Motor neuron (in vitro differentiated cells): ENCODE measurements around the gene PTPRU. TPM values are rescaled to one million over a fixed set of nuclear protein-coding genes. Genes with fewer than 3 reads are reported as not detected.
A peak's percentile ranks its signal among the peaks of the same experiment; 100 is the strongest.

Source experiments
- ATAC-seq, 8 experiments: fragments of 200-7000 bp; cut with Tn5 transposase; replicated peaks in 6 of 8; 2 replicates each; pipeline ENCODE4 v1.8.0; 2021; ENCODE audit warnings: mild to moderate bottlenecking in 8 of 8, moderate library complexity in 8 of 8
- H3K27ac ChIP-seq, 2 donors: fragments of 250-450 bp; sonication (Bioruptor Pico); 2 replicates each; pipeline ENCODE4 v1.9.0; 2021; ENCODE audit warnings: antibody characterized with exemption in 2 of 2, mild to moderate bottlenecking in 2 of 2, moderate library complexity in 1 of 2
- H3K4me1 ChIP-seq, 2 donors: fragments of 250-450 bp; sonication (Bioruptor Pico); replicated peaks in 1 of 2; 2 replicates each; pipeline ENCODE4 v1.6.1; 2021; ENCODE audit warnings: antibody characterized with exemption in 2 of 2, mild to moderate bottlenecking in 2 of 2, moderate library complexity in 1 of 2
- H3K4me3 ChIP-seq, 5 donors: fragments of 250-450 bp; sonication (Bioruptor Pico); 2 replicates each; pipeline ENCODE4 v1.9.0; 2021; ENCODE audit warnings: antibody characterized with exemption in 5 of 5, mild to moderate bottlenecking in 5 of 5, moderate library complexity in 4 of 5
- WGBS, 10 experiments: fragments of 450-650 bp; shearing (Covaris generic); methylation state at CpG; one replicate each; pipeline ENCODE4 v1.0.0; 2022; 5-methylcytosine and 5-hydroxymethylcytosine counted together
- in situ Hi-C, 9 experiments: fragments of 400-800 bp; cut with MboI; loops; one replicate each; pipeline ENCODE4 v1.15.0; 2021; ENCODE audit warnings: low sequenced_read_pairs in 9 of 9, low pct_unique_long_range_greater_than_20kb in 2 of 9; ENCODE audit not compliant: unreplicated experiment in 9 of 9
- total RNA-seq, 8 experiments: library from RNA; unstranded; fragments of 300-600 nt; gene quantifications; 2 replicates each; pipeline versions ENCODE4 v1.2.3 to v1.2.4, GENCODE V29; 2022

Gene PTPRU
- total RNA-seq, result 10 to 100 TPM in 6 of 8 experiments, 1 to 10 TPM in 2; 1.2 to 44.8 (median 15.2) TPM

GRCh38 chr1:29235955-29236711 lies at the start of gene PTPRU:
Gene PTPRU (plus strand): TSS chr1:29236522. CDS start chr1:29236645, 123 bp downstream.
- WGBS, 10 experiments, result 0 to 100% (median 14%) methylated on average over 1 to 28 of the region's 82 CpGs; no CpG with 5 or more reads in 1 of the 10 experiments
- peaks cover 6 to 18% of the 10 kb centered on the region in 2 donors for H3K4me1 ChIP-seq
- peak; percentile 58 to 89 (median 83) for ATAC-seq
- no peak within 1 kb of the TSS for H3K27ac ChIP-seq
- in situ Hi-C loops, result loop anchor here (10.0 to 25.0 kb wide), 9 partner anchors 226 to 1476 kb away; partner anchors contain the start of gene MATN1 (in 5 of the 9)
- peak within 1 kb of the TSS; percentile 49 to 68 (median 55) for H3K4me3 ChIP-seq

- no peak overlapping the region for H3K4me3 ChIP-seq
- in situ Hi-C loops, result loop anchor here in 6 of 9 experiments (25.0 kb wide), 1 partner anchor 299 kb away; no protein-coding TSS in a partner anchor
- no peak for ATAC-seq
- no peak overlapping the region for H3K27ac ChIP-seq
- 20 to 60% (median 37%) methylated on average over 1 of the region's 1 CpG; no CpG with 5 or more reads in 6 of the 10 experiments for WGBS, 10 experiments
- H3K4me1 ChIP-seq, result peaks cover 7% of the 10 kb centered on the region in 2 donors
Observed at GRCh38 chr1:29186707-29187106, 49.6 kb upstream of the PTPRU start.

- 64 to 100% (median 90%) methylated on average over 1 to 6 of the region's 6 CpGs for WGBS, 10 experiments
- in situ Hi-C loops, result loop anchor here in 6 of 9 experiments (25.0 kb wide), 1 partner anchor 303 kb away; no protein-coding TSS in a partner anchor
- H3K4me3 ChIP-seq, result no peak overlapping the region
- no peak overlapping the region for H3K27ac ChIP-seq
- H3K4me1 ChIP-seq, result no peaks in the 10 kb centered on the region
- no peak for ATAC-seq
Observed at GRCh38 chr1:29190718-29191117, 45.6 kb upstream of the PTPRU start.

GRCh38 chr1:29193879-29194455 lies 42.4 kb upstream of the PTPRU start:
- no peak overlapping the region for H3K27ac ChIP-seq
- H3K4me1 ChIP-seq, result no peaks in the 10 kb centered on the region
- no peak overlapping the region for H3K4me3 ChIP-seq
- in situ Hi-C loops, result loop anchor here in 6 of 9 experiments (25.0 kb wide), 1 partner anchor 307 kb away; no protein-coding TSS in a partner anchor
- ATAC-seq, result peak in 3 of 8 experiments; percentile 13 to 23 (median 18)
- 92 to 100% (median 99%) methylated on average over 2 to 7 of the region's 8 CpGs; no CpG with 5 or more reads in 4 of the 10 experiments for WGBS, 10 experiments

GRCh38 chr1:29195881-29196291 lies 40.4 kb upstream of the PTPRU start:
- H3K4me3 ChIP-seq, result no peak overlapping the region
- 80 to 93% (median 88%) methylated on average over 1 to 8 of the region's 8 CpGs; no CpG with 5 or more reads in 4 of the 10 experiments for WGBS, 10 experiments
- H3K27ac ChIP-seq, result no peak overlapping the region
- H3K4me1 ChIP-seq, result no peaks in the 10 kb centered on the region
- peak in 3 of 8 experiments; percentile 34 to 92 (median 46) for ATAC-seq
- in situ Hi-C loops, result loop anchor here in 6 of 9 experiments (25.0 kb wide), 1 partner anchor 309 kb away; no protein-coding TSS in a partner anchor

GRCh38 chr1:29196863-29197589 lies 39.3 kb upstream of the PTPRU start:
- Histone ChIP-seq H3K27ac (no peak overlapping the region), H3K4me1 (no peaks in the 10 kb centered on the region), H3K4me3 (no peak overlapping the region)
- in situ Hi-C loops, result loop anchor here in 6 of 9 experiments (25.0 kb wide), 1 partner anchor 310 kb away; no protein-coding TSS in a partner anchor
- peak in 2 of 8 experiments; percentile 18 to 58 for ATAC-seq
- WGBS, 10 experiments, result 44 to 100% (median 86%) methylated on average over 1 to 7 of the region's 7 CpGs; no CpG with 5 or more reads in 4 of the 10 experiments

GRCh38 chr1:29197590-29197924 lies 38.8 kb upstream of the PTPRU start:
- peak in 4 of 8 experiments; percentile 29 to 84 (median 63) for ATAC-seq
- H3K4me3 ChIP-seq, result no peak overlapping the region
- no peak overlapping the region for H3K27ac ChIP-seq
- peaks cover 0 to 1% of the 10 kb centered on the region in 2 donors for H3K4me1 ChIP-seq
- in situ Hi-C loops, result loop anchor here in 6 of 9 experiments (25.0 kb wide), 1 partner anchor 310 kb away; no protein-coding TSS in a partner anchor
- 71 to 100% (median 100%) methylated on average over 1 to 2 of the region's 2 CpGs; no CpG with 5 or more reads in 3 of the 10 experiments for WGBS, 10 experiments

- 81 to 100% (median 97%) methylated on average over 3 to 10 of the region's 12 CpGs; no CpG with 5 or more reads in 3 of the 10 experiments for WGBS, 10 experiments
- Histone ChIP-seq H3K4me3 (no peak overlapping the region), H3K27ac (no peak overlapping the region), H3K4me1 (peaks cover 0 to 4% of the 10 kb centered on the region in 2 donors)
- no peak for ATAC-seq
- in situ Hi-C loops, result loop anchor here in 6 of 9 experiments (25.0 kb wide), 1 partner anchor 311 kb away; no protein-coding TSS in a partner anchor
Observed at GRCh38 chr1:29197993-29198392, 38.3 kb upstream of the PTPRU start.

- 80 to 100% (median 95%) methylated on average over 2 to 5 of the region's 5 CpGs; no CpG with 5 or more reads in 4 of the 10 experiments for WGBS, 10 experiments
- H3K27ac ChIP-seq, result no peak overlapping the region
Observed at GRCh38 chr1:29200906-29201594, 35.3 kb upstream of the PTPRU start.

GRCh38 chr1:29201595-29202051 lies 34.7 kb upstream of the PTPRU start:
- H3K27ac ChIP-seq, result no peak overlapping the region

More at GRCh38 chr1:29200906-29201594, 35.3 kb upstream of the PTPRU start:
- ATAC-seq, result no peak
- H3K4me3 ChIP-seq, result no peak overlapping the region
- peaks cover 0 to 4% of the 10 kb centered on the region in 2 donors for H3K4me1 ChIP-seq
- in situ Hi-C loops, result loop anchor here in 4 of 9 experiments (10.0 to 25.0 kb wide), 3 partner anchors 314 to 414 kb away; no protein-coding TSS in a partner anchor

GRCh38 chr1:29202053-29202452 lies 34.3 kb upstream of the PTPRU start:
- in situ Hi-C loops, result loop anchor here in 4 of 9 experiments (10.0 to 25.0 kb wide), 3 partner anchors 315 to 415 kb away; no protein-coding TSS in a partner anchor
- 40 to 100% (median 100%) methylated on average over 1 of the region's 1 CpG; no CpG with 5 or more reads in 5 of the 10 experiments for WGBS, 10 experiments
- peaks cover 0 to 4% of the 10 kb centered on the region in 2 donors for H3K4me1 ChIP-seq
- H3K27ac ChIP-seq, result no peak overlapping the region
- H3K4me3 ChIP-seq, result no peak overlapping the region
- ATAC-seq, result no peak

More at GRCh38 chr1:29201595-29202051, 34.7 kb upstream of the PTPRU start:
- no peak for ATAC-seq
- Histone ChIP-seq H3K4me3 (no peak overlapping the region), H3K4me1 (peaks cover 0 to 4% of the 10 kb centered on the region in 2 donors)
- whole genome bisulfite sequencing, 10 experiments, result 88 to 100% (median 100%) methylated on average over 1 to 6 of the region's 6 CpGs; no CpG with 5 or more reads in 4 of the 10 experiments
- in situ Hi-C loops, result loop anchor here in 4 of 9 experiments (10.0 to 25.0 kb wide), 3 partner anchors 314 to 414 kb away; no protein-coding TSS in a partner anchor
